A549 (cell line): ENCODE measurements around the gene RHBDL1. TPM values are rescaled to one million over a fixed set of nuclear protein-coding genes. Genes with fewer than 3 reads are reported as not detected.

Experiments used
- ATAC-seq, 2 experiments: fragments of 200-7000 bp in 1 of 2; fragments of >200 bp in 1 of 2; cut with Nextera tagmentation in 1 of 2; cut with Tn5 transposase in 1 of 2; 3 replicates each; pipeline versions ENCODE4 v1.8.0 to v1.9.1; 2018 to 2020; ENCODE audit warnings: mild to moderate bottlenecking in 1 of 2, moderate library complexity in 1 of 2
- CTCF ChIA-PET: fragments of 300-600 bp; sonication (Branson Sonifier 250); formaldehyde crosslinking; extraction: SDS; loops from one replicate; lab custom pipeline; 2021; ENCODE audit warnings: antibody characterized with exemption, inconsistent platforms; lab: Yijun Ruan, JAX
- POLR2A ChIA-PET: fragments of 350-600 bp; formaldehyde crosslinking; extraction: SDS; loops from one replicate; lab custom pipeline; 2021; ENCODE audit warnings: antibody characterized with exemption, inconsistent platforms; lab: Yijun Ruan, JAX
- DNase-seq, 2 experiments: peaks; one replicate each; pipeline versions ENCODE4 v3.0.0 to v3.0.0-alpha.2; 2011 to 2016; ENCODE audit warnings: low read depth in 1 of 2, low spot score in 1 of 2
- FAIRE-seq: peaks from 2 replicates; lab custom pipeline; 2011; peaks lifted over from hg19 to GRCh38; lab: Jason Lieb, UNC
- H3K27ac ChIP-seq, 2 experiments: fragments of >200 bp; sonication (Bioruptor Twin); formaldehyde crosslinking; 3 replicates each; pipeline ENCODE4 v1.5.1; 2016 to 2017
- H3K4me1 ChIP-seq: fragments of >200 bp; sonication (Bioruptor Twin); formaldehyde crosslinking; 3 replicates; pipeline ENCODE4 v1.6.1; 2016
- H3K4me2 ChIP-seq: fragments of >200 bp; sonication (Bioruptor Twin); formaldehyde crosslinking; 3 replicates; pipeline ENCODE4 v1.6.1; 2016
- H3K4me3 ChIP-seq: fragments of >200 bp; sonication (Bioruptor Twin); formaldehyde crosslinking; 3 replicates; pipeline ENCODE4 v1.5.1; 2016
- H3K9me3 ChIP-seq: fragments of >200 bp; sonication (Bioruptor Twin); formaldehyde crosslinking; 3 replicates; pipeline ENCODE4 v1.6.1; 2016
- BCL3 ChIP-seq: fragments of >200 bp; sonication (Bioruptor Twin); formaldehyde crosslinking; IDR thresholded peaks from 3 replicates; pipeline ENCODE4 v1.6.1; 2016
- BHLHE40 ChIP-seq: IDR thresholded peaks from 2 replicates; pipeline ENCODE4 v1.6.1; 2012; ENCODE audit warnings: low read depth, low read length, inconsistent platforms
- CBX2 ChIP-seq: fragments of 200-600 bp; sonication (generic); IDR thresholded peaks from 2 replicates; pipeline ENCODE4 v1.6.1; 2016; ENCODE audit warnings: low read depth, mild to moderate bottlenecking, borderline replicate concordance
- CBX8 ChIP-seq: fragments of 200-600 bp; sonication (generic); IDR thresholded peaks from 2 replicates; pipeline ENCODE4 v1.6.1; 2016
- CEBPB ChIP-seq, 2 experiments: fragments of >200 bp in 1 of 2; sonication (Bioruptor Twin) in 1 of 2; formaldehyde crosslinking in 1 of 2; IDR thresholded peaks; 2 replicates each; pipeline ENCODE4 v1.6.1; 2012 to 2016
- CHD4 ChIP-seq: fragments of 200-600 bp; sonication (generic); IDR thresholded peaks from 2 replicates; pipeline ENCODE4 v1.6.1; 2016; ENCODE audit warnings: antibody characterized with exemption, mild to moderate bottlenecking, borderline replicate concordance
- E2F6 ChIP-seq: IDR thresholded peaks from 2 replicates; pipeline ENCODE4 v1.6.1; 2012; ENCODE audit warnings: low read depth, borderline replicate concordance
- EHMT2 ChIP-seq: fragments of 200-600 bp; sonication (generic); IDR thresholded peaks from 2 replicates; pipeline ENCODE4 v1.6.1; 2016; ENCODE audit warnings: antibody characterized with exemption, low read depth, mild to moderate bottlenecking, moderate library complexity
- FOXS1 ChIP-seq: fragments of 250-450 bp; sonication (Bioruptor Pico); IDR thresholded peaks from 2 replicates; pipeline ENCODE4 v1.5.0; 2020; ENCODE audit warnings: mild to moderate bottlenecking, moderate library complexity
- HES2 ChIP-seq: fragments of >200 bp; sonication (Bioruptor Twin); formaldehyde crosslinking; IDR thresholded peaks from 2 replicates; pipeline ENCODE4 v1.6.1; 2016
- HOXA7 ChIP-seq: fragments of 250-450 bp; sonication (Bioruptor Pico); IDR thresholded peaks from 2 replicates; pipeline ENCODE4 v1.5.0; 2020; ENCODE audit warnings: mild to moderate bottlenecking, moderate library complexity
- KDM5A ChIP-seq: fragments of 200-600 bp; sonication (generic); IDR thresholded peaks from 2 replicates; pipeline ENCODE4 v1.6.1; 2016; ENCODE audit warnings: antibody characterized with exemption, mild to moderate bottlenecking
- MAFK ChIP-seq: fragments of 450-650 bp; IDR thresholded peaks from 2 replicates; pipeline ENCODE4 v1.6.1; 2014; ENCODE audit not compliant: partially characterized antibody
- MAX ChIP-seq: IDR thresholded peaks from 2 replicates; pipeline ENCODE4 v1.6.1; 2012
- MAZ ChIP-seq: fragments of 150-350 bp; IDR thresholded peaks from 2 replicates; pipeline ENCODE4 v1.6.1; 2014; ENCODE audit warnings: antibody characterized with exemption, low read depth, low read length, borderline replicate concordance
- RCOR1 ChIP-seq: fragments of 150-350 bp; IDR thresholded peaks from 2 replicates; pipeline ENCODE4 v1.6.1; 2014; ENCODE audit warnings: antibody characterized with exemption, low read length, low read depth
- REST ChIP-seq: fragments of 200-600 bp; sonication (generic); IDR thresholded peaks from 2 replicates; pipeline ENCODE4 v1.6.1; 2016; ENCODE audit warnings: antibody characterized with exemption, mild to moderate bottlenecking, moderate library complexity
- RFX5 ChIP-seq: fragments of 450-650 bp; IDR thresholded peaks from 2 replicates; pipeline ENCODE4 v1.7.1; 2014; ENCODE audit warnings: antibody characterized with exemption, mild to moderate bottlenecking, moderate library complexity
- USF2 ChIP-seq: fragments of 450-650 bp; IDR thresholded peaks from 2 replicates; pipeline ENCODE4 v1.6.1; 2014; ENCODE audit warnings: antibody characterized with exemption
- ZFP36 ChIP-seq: fragments of 450-650 bp; IDR thresholded peaks from 2 replicates; pipeline ENCODE4 v1.6.1; 2014; ENCODE audit warnings: borderline replicate concordance; ENCODE audit not compliant: partially characterized antibody
- ZNF302 ChIP-seq: fragments of 250-450 bp; sonication (Bioruptor Pico); IDR thresholded peaks from 2 replicates; pipeline ENCODE4 v1.9.0; 2021; ENCODE audit warnings: inconsistent platforms, mild to moderate bottlenecking, moderate library complexity
- WGBS: methylation state at CpG from one replicate; pipeline ENCODE4 v1.1.6; 2017; ENCODE audit errors: missing lambda C conversion rate; 5-methylcytosine and 5-hydroxymethylcytosine counted together
- polyA plus RNA-seq, 4 experiments: library from polyadenylated mRNA; depleted of rRNA in 3 of 4; stranded (reverse); fragments of >200 nt; fragmentation: RNase III in 1 of 4; extraction: RNeasy Plus Mini Kit Qiagen cat#74134 plus additional on column Dnase treatment in 1 of 4; gene quantifications; 2 replicates in 3 of 4; 3 replicates in 1 of 4; pipeline ENCODE4 v1.2.3, GENCODE V29; 2011 to 2017

Gene RHBDL1
- polyA plus RNA-seq, 2 of the 4 experiments (the other 2 are of a cell fraction) = 0.56 to 1.4 TPM

GRCh38 chr16:673399-673991 lies 2.0 kb upstream of the RHBDL1 start:
- no peak for TF ChIP-seq BHLHE40
- TF ChIP-seq MAFK = no peak
- TF ChIP-seq EHMT2 = no peak
- no peak for TF ChIP-seq ZFP36
- no peak for TF ChIP-seq CBX8
- no peak for TF ChIP-seq BCL3
- TF ChIP-seq CBX2 = no peak
- TF ChIP-seq E2F6 = no peak
- no peak for TF ChIP-seq HES2
- no peak for TF ChIP-seq RFX5
- no peak for TF ChIP-seq CEBPB (IDR thresholded peaks at IDR 0.05)
- TF ChIP-seq, all 56 proteins: peak for 0
- H3K4me1 ChIP-seq = peaks cover 23% of the 10 kb centered on the region
- no peak overlapping the region for H3K4me2 ChIP-seq
- ATAC-seq (no peak), FAIRE-seq (no peak), DNase-seq (no peak)
- H3K27ac ChIP-seq = peak overlapping the region in 1 of 2 experiments; percentile 58; a peak in 3 of 6 replicates
- no peaks in the 10 kb centered on the region for H3K9me3 ChIP-seq
- POLR2A ChIA-PET = no interaction called here
- 100% methylated on average over 1 of the region's 18 CpGs for WGBS
- CTCF ChIA-PET = interaction anchor here (1.1 to 1.4 kb wide), 3 partner anchors 12 to 20 kb away, joined by 3 to 10 read pairs (median 4); no protein-coding TSS in a partner anchor
- no peak overlapping the region for H3K4me3 ChIP-seq

- no peak for TF ChIP-seq MAX
- no peak for TF ChIP-seq REST
- no peak for TF ChIP-seq CHD4
- no peak for TF ChIP-seq CBX8
- no peak for TF ChIP-seq ZNF302
- no peak for TF ChIP-seq FOXS1
- no peak for TF ChIP-seq BCL3
- no peak for TF ChIP-seq ZFP36
- no peak for TF ChIP-seq HOXA7 (CRISPR knock-in tag)
- TF ChIP-seq CBX2 = no peak
- TF ChIP-seq KDM5A = no peak
- TF ChIP-seq RCOR1 = no peak
- no peak for TF ChIP-seq MAZ
- TF ChIP-seq USF2 = no peak
- H3K9me3 ChIP-seq = no peaks in the 10 kb centered on the region
- ChIA-PET POLR2A (interaction anchor here (1.2 to 1.3 kb wide), 2 partner anchors 14 to 25 kb away, joined by 3 to 6 read pairs; partner anchors contain the start of gene WDR90), CTCF (interaction anchor here (1.4 to 2.6 kb wide), 2 partner anchors 8 to 13 kb away, joined by 10 to 21 read pairs; partner anchors contain the start of gene RHOT2)
- peak overlapping the region; percentile 98 for H3K4me2 ChIP-seq
- H3K27ac ChIP-seq = peak overlapping the region in 1 of 2 experiments; percentile 84; a peak in 3 of 6 replicates
- no peak for FAIRE-seq
- 77% methylated on average over 12 of the region's 22 CpGs for WGBS
- no peak overlapping the region for H3K4me3 ChIP-seq
- ATAC-seq = no peak
- peaks cover 24% of the 10 kb centered on the region for H3K4me1 ChIP-seq
- DNase-seq = no peak
Observed at GRCh38 chr16:674214-674881, 1.1 kb upstream of the RHBDL1 start.
